ELF-1 (cell line): Measurements from ENCODE around the gene FMO4.
"Not testable (repeated sequence)": the region's sequence is repeated elsewhere in the genome, so short reads cannot be mapped to it uniquely, and the experiment has no call there.

Experiments used
- DNase-seq: peaks from one replicate; pipeline ENCODE4 v3.0.0-alpha.2; 2016; ENCODE audit warnings: low read depth, low spot score

The FMO4 gene

DNA sequence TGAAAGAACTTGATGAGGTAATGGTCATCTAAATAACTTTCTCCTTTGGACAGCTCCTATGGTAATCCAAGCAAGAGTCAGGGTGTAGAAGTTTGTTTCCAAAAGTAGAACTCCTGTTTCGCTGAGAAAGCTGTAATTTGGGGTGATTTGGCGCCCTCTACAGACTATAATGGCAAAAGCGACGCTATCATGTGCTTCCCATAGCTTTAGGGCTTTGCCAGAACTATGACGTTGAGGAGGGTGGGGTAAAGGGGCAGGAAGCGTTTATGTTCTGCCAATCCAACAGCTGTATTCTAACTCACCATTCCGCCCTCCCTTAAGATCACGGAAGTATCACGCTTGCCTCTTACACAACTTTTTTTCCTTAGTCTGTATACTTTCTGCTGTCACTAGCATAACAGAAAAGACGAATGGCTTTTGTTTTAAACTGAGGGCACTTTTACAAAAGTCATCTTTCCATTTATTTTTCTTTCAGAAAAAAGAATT, at the start of gene FMO4:
Gene FMO4, plus strand, starts transcription at position 349 of the 486 bp plus-strand sequence. CDS start 5,643 bp downstream, outside the sequence.
- DNase-seq, result peak; percentile 97

DNA sequence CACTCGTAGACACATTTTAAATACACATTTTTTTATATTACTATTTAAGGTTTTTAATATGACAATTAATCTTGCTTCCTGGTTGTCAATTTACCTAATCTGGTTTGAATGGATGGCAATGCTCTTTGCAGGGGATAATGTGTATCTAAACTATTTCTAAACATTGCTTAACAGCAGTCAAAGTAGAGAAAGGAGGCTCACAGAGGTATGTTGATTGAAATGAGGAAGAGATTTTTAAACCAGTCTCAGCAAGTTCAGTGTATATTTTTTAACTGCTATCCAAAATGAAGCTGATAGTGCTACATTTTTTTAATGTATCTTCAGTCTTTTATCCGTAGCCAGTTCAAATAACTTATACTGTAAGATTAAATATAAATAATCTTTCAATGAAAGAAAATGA, 48.3 kb upstream of the FMO4 start:
- DNase-seq, result no peak

GRCh38 chr1:171266930-171267329, 47.1 kb upstream of the FMO4 start:
- DNase-seq, result no peak

DNA sequence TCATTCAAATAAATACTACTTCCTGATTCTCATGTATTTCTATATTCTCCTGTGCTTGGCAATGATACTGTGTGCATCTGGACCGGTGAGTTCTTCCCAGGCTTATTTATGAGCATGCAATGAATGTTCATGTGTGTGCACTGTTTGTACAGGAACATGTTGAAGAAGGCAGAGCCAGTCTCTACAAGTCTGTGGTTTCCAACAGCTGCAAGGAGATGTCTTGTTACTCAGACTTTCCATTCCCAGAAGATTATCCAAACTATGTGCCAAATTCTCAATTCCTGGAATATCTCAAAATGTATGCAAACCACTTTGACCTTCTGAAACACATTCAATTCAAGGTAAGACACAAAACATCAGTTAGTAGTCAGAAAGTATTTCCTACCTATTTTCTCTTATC, 46.6 kb upstream of the FMO4 start:
- no peak for DNase-seq

DNA sequence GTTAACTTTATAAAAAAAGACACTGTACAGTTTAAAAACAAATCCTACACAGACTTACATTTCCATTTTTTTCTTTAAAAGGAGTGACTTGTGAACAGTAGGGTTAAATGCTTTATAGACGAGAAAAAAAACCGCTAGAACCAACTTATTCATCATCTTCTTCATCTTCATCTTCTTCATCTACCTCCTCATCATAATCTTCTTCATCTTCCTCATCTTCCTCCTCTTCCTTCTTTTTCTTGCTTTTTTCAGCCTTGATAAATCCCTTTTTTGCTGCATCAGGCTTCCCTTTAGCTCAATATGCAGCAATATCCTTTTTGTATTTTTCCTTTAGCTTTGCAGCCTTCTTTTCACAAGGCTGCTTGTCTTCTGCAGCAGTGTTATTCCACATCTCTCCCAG, 43.2 kb upstream of the FMO4 start:
- no peak for DNase-seq

- DNase-seq, result no peak
Observed at GRCh38 chr1:171277534-171277933, 36.4 kb upstream of the FMO4 start.

DNA sequence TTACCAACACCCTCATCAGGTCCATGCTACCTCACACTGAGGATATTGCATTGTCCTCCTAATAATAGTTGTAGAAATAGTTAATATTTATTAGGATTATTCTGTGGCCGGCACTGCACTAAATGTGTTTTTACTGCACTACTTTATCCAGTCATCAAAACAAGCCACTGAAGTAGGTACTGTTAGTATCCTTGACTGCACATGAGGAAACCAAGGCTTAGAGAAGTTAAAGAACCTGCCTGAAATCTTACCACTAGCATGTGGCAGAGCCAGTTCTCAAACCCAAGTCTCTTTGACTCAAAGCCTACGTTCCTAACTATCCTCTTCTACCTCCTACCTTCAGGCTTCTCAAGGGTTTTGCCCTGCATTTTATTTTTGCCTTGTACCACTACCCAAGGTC, 34.7 kb upstream of the FMO4 start:
- no peak for DNase-seq

DNA sequence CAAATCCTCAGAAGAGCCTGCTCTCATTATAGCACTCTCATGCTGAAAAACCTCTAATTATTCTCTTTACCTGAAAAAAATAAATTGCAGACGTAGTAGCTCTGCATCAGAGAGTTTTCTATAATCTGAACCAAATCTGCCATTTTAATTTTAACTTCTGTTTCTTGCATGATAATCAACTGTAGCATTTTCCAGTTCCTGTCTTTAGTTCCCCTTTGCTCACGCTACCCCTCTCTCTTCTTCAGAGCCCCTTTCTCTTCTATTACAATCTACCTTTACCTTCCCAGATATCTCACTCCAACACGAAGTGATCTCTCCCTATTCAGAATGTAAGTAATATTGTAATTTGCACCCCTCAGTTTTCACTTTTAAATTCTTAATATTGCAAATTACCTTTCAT, 34.3 kb upstream of the FMO4 start:
- DNase-seq, result no peak

GRCh38 chr1:171280599-171280998, 33.4 kb upstream of the FMO4 start:
- no peak for DNase-seq

GRCh38 chr1:171286032-171286705, 27.8 kb upstream of the FMO4 start:
- DNase-seq, result no peak

DNA sequence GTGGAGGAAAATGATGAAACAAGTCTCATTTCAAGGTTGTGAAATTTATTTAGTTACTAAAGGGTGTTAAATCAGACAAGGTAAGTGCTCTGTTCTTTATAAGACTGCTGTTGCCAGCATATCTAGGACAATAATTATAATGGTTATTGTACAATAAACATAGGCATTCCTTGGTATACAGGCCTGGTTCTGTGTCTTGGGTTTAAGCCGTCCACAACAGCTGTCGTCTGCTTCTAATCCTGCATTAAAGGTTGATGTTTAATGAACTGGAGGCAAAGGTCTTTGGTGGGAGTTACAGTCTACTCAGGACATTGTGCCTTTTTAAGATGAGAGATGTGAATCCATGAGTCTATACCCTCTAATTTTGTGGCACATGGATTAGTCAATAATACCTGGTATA, 23.4 kb upstream of the FMO4 start:
- no peak for DNase-seq

DNA sequence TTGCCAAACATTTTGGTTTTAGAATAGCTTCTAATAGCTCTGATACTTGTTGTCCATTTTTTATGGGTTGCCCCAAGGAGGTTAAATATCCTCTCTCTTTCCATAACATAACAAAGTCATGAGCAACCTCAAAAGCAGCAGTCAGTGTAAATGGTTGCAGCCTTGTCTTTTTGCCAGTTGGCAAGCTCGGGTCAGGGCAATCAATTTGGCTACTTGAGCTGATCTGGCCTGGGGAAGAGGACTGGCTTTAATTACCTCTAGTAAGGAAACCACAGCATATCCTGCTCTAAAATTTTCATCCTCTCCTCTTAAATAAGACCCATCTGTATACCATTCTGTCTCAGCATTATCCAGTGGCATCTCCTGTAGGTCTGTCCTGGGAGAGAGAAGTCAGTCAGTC, 21.2 kb upstream of the FMO4 start:
- DNase-seq, result no peak

DNA sequence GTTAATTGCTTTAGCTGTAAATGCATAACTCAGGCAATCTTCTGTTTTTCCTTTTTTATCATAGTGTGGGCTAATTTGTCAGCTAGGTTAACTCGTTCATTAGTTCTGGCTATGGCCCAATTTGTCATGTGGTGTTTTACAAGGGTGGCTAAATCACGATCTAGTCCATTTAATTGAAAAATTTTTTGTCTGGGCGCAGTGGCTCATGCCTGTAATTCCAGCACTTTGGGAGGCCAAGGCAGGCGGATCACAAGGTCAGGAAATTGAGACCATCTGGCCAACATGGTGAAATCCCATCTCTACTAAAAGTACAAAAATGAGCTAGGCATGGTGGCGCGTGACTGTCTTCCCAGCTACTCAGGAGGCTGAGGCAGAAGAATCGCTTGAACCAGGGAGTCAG, 18.6 kb upstream of the FMO4 start:
- not testable (repeated sequence) for DNase-seq

DNA sequence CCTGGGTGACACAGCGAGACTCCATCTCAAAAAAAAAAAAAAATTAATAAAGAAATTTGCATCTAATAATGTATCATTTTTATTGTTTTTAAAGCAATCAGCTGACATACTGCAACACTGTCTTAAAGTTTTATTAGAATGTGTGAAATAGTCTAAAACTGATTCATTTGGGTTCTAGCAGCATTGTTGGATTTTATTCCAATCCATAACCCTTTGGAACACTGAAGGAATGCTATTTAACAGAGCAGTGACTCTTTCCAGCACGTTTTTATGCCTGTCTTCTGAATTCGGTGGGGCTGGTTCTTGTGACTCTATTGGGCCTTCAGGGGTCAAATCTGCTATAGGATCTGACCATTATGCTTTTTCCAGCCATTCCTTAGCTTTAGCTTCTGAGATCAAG, 18.2 kb upstream of the FMO4 start:
- DNase-seq, result no peak

GRCh38 chr1:171296897-171297296, 17.1 kb upstream of the FMO4 start:
- no peak for DNase-seq

GRCh38 chr1:171298696-171299095, 15.3 kb upstream of the FMO4 start:
- DNase-seq, result no peak

- no peak for DNase-seq
Observed at GRCh38 chr1:171299342-171299741, 14.6 kb upstream of the FMO4 start.

DNA sequence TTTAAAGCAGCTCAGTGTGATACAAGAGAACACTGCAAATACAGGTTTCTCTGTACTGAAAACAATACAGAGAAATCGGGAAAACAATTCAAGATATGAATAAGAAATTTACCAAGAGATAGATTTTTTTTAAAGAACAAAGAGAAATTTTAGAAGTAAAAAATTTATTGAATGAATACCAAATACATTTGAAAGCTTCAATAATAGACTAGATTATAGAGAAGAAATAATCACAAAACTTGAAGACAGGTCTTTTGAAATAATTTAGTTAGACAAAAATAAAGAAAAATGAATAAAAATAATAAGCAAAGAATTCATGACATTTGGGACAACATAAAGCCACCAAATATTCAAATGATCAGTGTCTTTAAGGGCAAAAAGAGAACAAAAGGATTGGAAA, 13.6 kb upstream of the FMO4 start:
- DNase-seq, result no peak

GRCh38 chr1:171310661-171311087, 3.3 kb upstream of the FMO4 start:
- DNase-seq, result peak; percentile 53

DNA sequence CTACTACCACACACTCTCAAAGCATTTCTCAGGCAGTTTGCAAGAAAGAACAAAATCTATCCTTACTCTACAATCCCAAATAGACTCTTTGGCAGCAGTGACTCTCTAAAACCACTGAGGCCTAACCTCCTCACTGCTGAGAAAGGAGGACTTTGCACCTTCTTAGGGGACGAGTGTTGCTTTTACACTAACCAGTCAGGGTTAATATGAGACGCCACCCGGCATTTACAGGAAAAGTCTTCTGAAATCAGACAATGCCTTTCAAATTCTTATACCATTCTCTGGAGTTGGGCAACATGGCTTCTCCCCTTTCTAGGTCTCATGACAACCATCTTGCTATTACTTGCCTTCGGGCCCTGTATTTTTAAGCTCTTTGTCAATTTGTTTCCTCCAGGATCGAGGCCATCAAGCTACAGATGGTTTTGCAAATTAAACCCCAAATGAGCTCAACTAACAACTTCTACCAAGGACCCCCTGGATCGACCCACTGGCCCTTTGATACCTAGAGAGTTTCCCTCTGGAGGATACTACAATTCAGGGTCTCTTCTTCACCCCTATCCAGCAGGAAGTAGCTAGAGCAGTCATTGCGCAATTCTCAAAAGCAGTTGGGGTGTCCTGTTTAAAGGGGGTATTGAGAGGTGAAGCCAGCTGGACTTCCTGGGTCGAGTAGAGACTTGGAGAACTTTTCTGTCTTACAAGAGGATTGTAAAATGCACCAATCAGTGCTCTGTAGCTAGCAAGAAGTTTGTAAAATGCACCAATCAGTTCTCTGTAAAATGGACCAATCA, 2.0 kb upstream of the FMO4 start:
- DNase-seq, result no peak

DNA sequence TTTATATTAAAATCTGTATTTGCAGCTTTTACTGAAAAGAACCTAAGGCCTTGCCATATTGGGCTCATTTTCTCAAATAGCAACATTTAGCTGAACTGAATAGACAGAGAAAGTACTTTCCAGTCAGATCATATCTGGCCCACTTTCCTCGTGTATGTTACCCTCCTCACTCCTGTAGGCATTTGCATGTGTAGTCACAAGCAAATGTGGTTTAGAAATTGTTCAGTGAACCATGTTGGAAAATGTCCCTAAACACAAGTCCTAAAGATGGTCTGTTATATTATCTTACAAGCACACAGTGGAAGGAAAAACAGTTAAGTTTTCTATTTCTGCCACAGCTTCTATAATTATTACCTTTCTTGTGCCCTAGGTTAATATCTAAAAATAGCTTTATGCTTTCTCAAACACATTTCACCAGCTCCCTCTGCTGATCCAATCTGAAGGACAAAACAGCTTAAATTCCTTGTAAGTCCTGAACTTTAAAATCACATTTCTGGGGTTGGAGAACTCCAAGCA, 606 bp upstream of the FMO4 start:
- no peak for DNase-seq

GRCh38 chr1:171329251-171329650, 15.3 kb downstream of the FMO4 start:
- DNase-seq, result no peak
